ENCODE data around the gene WEE2.

The WEE2 gene

DNA sequence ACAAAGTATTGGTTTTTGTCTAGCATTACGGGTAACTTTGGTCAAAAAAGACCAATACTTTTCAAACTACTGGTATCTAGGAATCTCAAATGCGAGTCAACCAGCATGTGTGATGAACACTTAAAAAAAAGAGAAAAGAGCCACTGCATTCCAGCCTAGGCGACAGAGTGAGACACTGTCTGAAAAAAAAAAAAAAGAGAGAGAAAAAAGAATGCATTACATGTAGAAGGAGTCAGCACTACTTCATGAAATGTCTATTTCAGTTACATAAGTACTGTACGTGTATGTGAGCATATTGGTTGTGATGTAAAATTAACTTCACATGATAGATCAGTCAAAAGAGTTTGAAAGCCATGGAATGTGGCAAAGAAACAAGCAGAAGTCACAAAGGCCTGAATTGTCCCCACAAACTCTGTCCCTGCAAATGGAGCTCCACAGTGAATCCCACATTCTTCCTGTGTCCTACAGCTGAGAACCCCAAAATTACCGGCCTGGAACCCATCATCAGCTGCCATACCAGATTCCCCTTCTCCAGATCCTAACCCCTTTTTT lies 7.8 kb upstream of the WEE2 start:
- TF ChIP-seq, protein P1, sequence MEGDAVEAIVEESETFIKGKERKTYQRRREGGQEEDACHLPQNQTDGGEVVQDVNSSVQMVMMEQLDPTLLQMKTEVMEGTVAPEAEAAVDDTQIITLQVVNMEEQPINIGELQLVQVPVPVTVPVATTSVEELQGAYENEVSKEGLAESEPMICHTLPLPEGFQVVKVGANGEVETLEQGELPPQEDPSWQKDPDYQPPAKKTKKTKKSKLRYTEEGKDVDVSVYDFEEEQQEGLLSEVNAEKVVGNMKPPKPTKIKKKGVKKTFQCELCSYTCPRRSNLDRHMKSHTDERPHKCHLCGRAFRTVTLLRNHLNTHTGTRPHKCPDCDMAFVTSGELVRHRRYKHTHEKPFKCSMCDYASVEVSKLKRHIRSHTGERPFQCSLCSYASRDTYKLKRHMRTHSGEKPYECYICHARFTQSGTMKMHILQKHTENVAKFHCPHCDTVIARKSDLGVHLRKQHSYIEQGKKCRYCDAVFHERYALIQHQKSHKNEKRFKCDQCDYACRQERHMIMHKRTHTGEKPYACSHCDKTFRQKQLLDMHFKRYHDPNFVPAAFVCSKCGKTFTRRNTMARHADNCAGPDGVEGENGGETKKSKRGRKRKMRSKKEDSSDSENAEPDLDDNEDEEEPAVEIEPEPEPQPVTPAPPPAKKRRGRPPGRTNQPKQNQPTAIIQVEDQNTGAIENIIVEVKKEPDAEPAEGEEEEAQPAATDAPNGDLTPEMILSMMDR (IDR thresholded peaks at IDR 0.05; ENCODE audit: low read depth, low read length), result no peak
- no peak overlapping the region for H3K4me3 ChIP-seq (ENCODE audit: low read depth, low read length)

DNA sequence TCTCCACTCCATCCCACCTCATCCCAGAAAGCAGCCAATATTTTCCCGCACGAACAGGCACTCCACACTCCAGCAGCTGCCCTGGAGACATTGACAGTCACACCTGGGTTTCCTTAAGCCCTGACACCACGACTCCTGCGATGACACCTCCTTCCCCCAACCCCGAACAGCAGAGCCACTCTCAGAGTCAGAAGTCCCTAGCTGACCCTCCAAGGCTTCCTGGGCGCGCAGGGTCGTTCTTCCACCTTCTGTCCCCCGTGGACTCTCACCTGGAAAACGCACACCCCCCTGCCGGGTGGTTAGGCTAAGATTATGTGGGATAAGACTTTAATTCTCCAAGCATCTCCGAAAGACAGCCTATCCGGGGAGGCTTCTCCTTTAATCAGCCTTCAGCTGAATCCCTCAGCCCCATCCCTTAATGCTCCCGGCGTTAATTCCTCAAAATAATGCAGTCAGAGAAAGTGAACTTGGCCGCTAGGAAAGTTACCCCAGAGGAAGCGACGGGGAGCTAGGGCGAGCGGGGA lies 7.2 kb upstream of the WEE2 start:
- TF ChIP-seq, protein P1 (IDR thresholded peaks at IDR 0.05; ENCODE audit: low read depth, low read length), result no peak

DNA sequence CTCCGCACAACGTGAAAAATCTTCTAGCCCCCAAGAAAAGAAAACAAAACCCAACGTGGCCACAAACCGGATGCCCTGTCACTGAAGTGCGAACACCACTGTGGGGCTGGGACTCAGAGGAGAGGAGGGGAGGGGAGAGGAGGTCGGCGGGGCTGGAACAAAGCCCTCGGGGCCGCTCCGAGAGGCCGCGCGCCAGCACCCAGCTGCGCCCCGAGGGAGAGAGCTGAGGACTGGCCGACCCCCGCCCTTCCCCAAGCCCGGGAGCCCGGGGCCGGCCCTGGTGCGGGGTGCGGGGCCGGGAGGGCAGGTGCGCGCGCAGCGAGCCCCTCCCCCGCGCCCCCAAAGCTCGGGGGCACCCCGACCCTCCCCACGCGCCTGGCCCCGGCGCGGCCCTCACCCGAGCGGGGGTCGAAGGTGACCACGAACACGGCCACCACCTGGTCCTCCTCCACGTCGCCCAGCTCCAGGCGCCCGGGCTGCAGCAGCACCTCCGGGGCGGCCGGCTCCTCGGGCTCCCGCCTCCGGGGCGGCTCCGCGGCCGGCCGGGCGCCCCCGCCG lies 6.6 kb upstream of the WEE2 start:
- H3K4me3 ChIP-seq (ENCODE audit: low read depth, low read length), result peak overlapping the region; percentile 66
- TF ChIP-seq, protein P1 (IDR thresholded peaks at IDR 0.05; ENCODE audit: low read depth, low read length), result no peak

More for the DNA sequence above, 7.2 kb upstream of the WEE2 start:
- peak overlapping the region; percentile 43 for H3K4me3 ChIP-seq (ENCODE audit: low read depth, low read length)

DNA sequence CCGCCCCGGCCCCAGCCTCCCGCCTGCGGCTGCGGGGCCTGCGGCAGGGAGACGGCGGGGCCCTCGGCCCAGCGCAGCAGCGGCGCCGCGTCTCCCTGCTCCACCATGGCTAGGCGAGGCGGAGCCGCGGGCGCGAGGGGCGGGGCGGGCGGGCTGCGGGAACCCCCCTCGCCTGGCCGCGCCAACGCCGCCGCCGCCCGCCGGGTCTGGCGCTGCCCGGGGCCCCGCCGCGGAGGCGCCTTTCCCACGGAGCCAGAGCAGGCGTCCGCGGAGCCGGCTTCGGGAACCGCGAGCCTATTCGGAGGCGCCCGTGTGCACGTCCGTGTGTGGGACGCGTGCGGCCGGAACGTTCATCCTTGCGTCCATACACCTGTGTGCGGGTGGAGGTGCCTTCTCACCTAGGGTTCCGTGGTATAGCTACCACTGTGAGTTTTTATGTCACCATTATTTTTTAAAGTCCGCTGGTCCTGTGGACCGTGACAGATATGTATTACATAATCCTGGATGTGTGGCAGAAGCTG lies 6.0 kb upstream of the WEE2 start, which contains the start of gene DENND11:
Gene DENND11 (minus strand): TSS at position 120 of the 521 bp plus-strand sequence. CDS start 13 bp downstream, at position 107.
- peak within 1 kb of the TSS; percentile 66 for H3K4me3 ChIP-seq (ENCODE audit: low read depth, low read length)
- TF ChIP-seq, protein P1 (IDR thresholded peaks at IDR 0.05; ENCODE audit: low read depth, low read length), result no peak

DNA sequence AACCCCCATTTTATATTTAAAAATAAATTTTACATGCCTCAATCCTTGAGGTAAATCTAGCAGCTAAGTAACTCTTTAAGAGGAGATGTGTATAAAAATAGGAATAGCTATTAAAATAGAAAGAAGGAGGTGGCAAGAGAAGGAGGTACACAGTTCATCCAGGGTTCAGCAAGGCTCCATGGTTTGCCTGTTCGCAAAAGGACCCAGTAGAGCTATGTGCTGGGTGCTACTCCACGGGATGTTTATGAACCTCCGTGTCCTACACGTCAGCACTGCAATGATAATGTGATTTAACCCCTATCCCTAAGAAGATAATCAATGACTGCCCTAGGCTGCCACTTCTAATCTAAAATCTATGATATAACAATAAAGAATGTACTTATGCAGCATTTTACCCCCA lies 5.3 kb upstream of the WEE2 start:
- TF ChIP-seq, protein P1 (IDR thresholded peaks at IDR 0.05; ENCODE audit: low read depth, low read length), result no peak
- H3K4me3 ChIP-seq (ENCODE audit: low read depth, low read length), result no peak overlapping the region

DNA sequence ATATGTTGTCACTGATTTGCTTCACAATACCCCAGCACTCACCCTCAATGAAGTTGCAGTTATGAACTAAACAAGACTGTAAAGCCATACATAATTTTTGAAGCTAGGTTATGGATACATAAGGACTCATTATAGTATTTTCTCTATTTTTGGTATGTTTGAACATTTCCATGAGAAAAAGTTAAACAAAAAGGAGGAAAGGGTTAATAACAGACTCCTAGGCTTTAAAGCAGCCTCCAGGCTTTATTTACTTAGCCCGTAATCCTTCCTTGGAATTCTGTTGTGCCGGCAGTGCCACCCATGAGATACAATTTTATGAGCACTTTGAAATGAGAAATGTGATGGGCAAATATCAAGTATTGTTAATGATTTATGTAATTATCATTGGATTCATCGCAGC lies 4.0 kb upstream of the WEE2 start:
- H3K4me3 ChIP-seq (ENCODE audit: low read depth, low read length), result no peak overlapping the region
- TF ChIP-seq, protein P1 (IDR thresholded peaks at IDR 0.05; ENCODE audit: low read depth, low read length), result no peak

- no peak overlapping the region for H3K4me3 ChIP-seq (ENCODE audit: low read depth, low read length)
- TF ChIP-seq, protein P1 (IDR thresholded peaks at IDR 0.05; ENCODE audit: low read depth, low read length), result no peak
Measured at GRCh38 chr7:141704741-141705140, 3.4 kb upstream of the WEE2 start.
